ENCODE data around the gene CACNA2D3. TPM values are rescaled to one million over a fixed set of nuclear protein-coding genes. Genes with fewer than 3 reads are reported as not detected.

Gene CACNA2D3
- total RNA-seq, 1 donor from 2014 or later: 3.6 TPM

DNA sequence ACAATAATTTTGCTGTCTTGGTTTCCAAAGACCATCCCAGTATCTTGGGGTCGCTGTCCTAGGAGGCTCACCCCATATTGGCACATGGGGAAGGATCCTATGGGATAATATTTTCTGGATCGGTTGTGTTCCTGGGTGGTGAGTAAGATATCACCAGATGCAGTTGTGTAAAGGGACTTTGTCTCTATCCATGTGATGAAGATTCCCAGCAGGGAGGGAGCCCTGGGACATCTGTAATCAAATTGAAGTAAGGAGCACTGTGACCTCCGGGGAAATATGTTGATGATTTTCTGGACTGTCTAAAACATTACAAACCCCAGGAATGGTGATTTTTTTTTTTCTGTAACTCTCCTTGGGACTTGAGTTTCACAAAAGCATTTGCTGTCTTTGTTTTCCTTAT is 841.7 kb downstream of the CACNA2D3 start:
- intact Hi-C loops (cut with DNase I): no loop called here
- no peak overlapping the region for H3K4me3 ChIP-seq
- no peaks in the 10 kb centered on the region for H3K36me3 ChIP-seq
- no peak overlapping the region for H3K27ac ChIP-seq
- H3K27me3 ChIP-seq (ENCODE audit: low read depth): no peaks in the 10 kb centered on the region
- TF ChIP-seq, protein P1, sequence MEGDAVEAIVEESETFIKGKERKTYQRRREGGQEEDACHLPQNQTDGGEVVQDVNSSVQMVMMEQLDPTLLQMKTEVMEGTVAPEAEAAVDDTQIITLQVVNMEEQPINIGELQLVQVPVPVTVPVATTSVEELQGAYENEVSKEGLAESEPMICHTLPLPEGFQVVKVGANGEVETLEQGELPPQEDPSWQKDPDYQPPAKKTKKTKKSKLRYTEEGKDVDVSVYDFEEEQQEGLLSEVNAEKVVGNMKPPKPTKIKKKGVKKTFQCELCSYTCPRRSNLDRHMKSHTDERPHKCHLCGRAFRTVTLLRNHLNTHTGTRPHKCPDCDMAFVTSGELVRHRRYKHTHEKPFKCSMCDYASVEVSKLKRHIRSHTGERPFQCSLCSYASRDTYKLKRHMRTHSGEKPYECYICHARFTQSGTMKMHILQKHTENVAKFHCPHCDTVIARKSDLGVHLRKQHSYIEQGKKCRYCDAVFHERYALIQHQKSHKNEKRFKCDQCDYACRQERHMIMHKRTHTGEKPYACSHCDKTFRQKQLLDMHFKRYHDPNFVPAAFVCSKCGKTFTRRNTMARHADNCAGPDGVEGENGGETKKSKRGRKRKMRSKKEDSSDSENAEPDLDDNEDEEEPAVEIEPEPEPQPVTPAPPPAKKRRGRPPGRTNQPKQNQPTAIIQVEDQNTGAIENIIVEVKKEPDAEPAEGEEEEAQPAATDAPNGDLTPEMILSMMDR (IDR thresholded peaks at IDR 0.05): no peak
- DNase-seq (no peak), ATAC-seq (no peak)
- no peaks in the 10 kb centered on the region for H3K9me3 ChIP-seq
- peaks cover 14% of the 10 kb centered on the region for H3K4me1 ChIP-seq

DNA sequence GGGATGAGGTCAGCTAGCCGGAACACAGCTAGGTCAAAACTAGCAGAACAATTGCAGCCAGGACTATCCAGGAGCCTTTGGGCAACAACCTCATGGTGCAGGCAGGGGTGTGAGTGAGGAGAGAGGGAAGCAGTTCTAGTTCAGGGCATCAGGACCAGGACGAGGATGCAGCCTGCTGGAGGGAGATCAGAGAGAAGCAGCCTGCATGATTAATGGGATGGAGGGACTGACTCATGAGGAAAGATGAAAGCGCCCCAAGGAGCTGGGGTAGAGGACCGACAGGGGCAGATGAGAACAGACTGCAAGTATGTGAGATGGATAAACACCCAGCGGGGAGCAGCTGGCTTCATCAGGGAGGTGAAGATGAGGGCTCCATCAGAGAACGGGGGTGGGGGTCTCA is 843.4 kb downstream of the CACNA2D3 start:
- Histone ChIP-seq H3K36me3 (no peaks in the 10 kb centered on the region), H3K9me3 (no peaks in the 10 kb centered on the region), H3K27ac (no peak overlapping the region), H3K27me3 (ENCODE audit: low read depth) (no peaks in the 10 kb centered on the region), H3K4me3 (no peak overlapping the region), H3K4me1 (peaks cover 14% of the 10 kb centered on the region)
- TF ChIP-seq, protein P1 (IDR thresholded peaks at IDR 0.05): no peak
- ATAC-seq: no peak
- DNase-seq: no peak
- intact Hi-C loops (cut with DNase I): no loop called here

DNA sequence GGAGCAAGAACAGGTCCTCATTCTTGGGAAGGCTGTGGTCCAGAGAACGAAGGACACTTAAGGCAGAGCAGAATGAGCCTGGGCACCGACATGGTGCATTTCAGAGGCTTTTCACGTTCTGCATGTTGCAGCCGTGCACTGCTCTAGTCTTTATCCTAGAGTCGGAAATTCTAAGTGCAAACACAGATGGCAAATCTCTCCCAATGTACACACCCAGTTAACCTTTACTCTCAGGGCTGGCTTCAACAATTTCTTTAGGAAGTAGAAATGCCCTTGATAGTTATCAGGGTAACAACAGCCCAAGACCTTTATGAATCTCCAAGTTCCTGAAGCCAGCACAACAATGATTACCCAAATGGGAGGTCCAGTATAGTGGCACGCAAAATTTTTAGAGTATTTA is 844.6 kb downstream of the CACNA2D3 start:
- intact Hi-C loops (cut with DNase I): no loop called here
- Histone ChIP-seq H3K4me1 (peaks cover 14% of the 10 kb centered on the region), H3K9me3 (no peaks in the 10 kb centered on the region), H3K36me3 (no peaks in the 10 kb centered on the region), H3K27me3 (ENCODE audit: low read depth) (no peaks in the 10 kb centered on the region), H3K27ac (no peak overlapping the region), H3K4me3 (no peak overlapping the region)
- DNase-seq (no peak), ATAC-seq (no peak)
- TF ChIP-seq, protein P1 (IDR thresholded peaks at IDR 0.05): no peak

DNA sequence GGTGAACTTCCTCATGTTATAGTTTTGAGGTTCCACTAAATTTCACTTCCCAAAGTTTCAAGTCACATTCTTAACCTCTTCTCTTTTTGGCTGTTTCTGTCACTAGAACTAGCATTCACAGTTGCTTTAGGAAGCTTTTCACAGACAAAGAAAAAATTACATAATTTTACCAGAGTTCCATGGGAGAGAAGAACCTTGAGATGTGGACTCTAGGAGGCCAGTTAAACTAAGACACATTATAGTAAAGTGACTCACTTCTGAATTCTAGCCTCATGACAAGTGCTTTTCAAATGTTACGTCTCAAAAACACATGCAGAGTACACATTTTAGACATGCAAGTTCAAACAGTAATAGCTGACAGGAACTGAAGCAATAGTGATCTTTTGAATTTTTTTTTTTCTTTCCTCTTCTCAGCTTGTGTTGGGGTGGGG is 845.4 kb downstream of the CACNA2D3 start:
- no peak for DNase-seq
- TF ChIP-seq, protein P1 (IDR thresholded peaks at IDR 0.05): no peak
- ATAC-seq: peak; percentile 67 to 72
- intact Hi-C loops (cut with DNase I): no loop called here
- Histone ChIP-seq H3K27me3 (ENCODE audit: low read depth) (no peaks in the 10 kb centered on the region), H3K4me1 (peaks cover 14% of the 10 kb centered on the region), H3K27ac (no peak overlapping the region), H3K4me3 (no peak overlapping the region), H3K9me3 (no peaks in the 10 kb centered on the region), H3K36me3 (no peaks in the 10 kb centered on the region)

DNA sequence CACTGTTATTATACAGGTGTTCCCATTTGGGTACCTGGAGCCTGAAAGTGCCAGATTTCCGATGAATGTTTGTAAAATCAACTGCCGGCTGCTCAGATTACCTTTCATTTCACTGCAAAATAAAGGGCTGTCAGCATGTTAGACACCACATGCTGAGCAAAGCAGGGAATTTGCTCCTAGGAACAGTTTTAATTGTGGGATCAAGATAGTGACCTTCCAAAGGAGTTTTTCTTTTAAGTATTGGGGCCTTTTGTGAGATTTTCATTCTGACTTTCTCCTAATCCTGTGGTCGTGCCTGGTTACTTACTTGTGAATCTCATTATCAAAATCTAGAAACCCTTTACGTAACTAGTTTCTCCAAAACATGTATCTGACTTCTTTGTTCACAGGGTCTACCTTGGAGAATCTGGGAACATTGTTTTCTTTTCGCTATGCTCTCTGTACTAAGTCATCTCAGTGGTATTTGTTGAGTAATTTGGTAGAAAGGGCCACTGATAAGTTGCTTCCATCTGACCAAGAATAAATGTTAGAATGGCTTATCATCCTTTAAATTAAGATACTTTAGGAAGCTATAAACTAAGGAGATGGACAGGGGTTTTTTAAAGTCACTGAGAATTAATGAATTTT is 846.3 kb downstream of the CACNA2D3 start:
- intact Hi-C loops (cut with DNase I): no loop called here
- Histone ChIP-seq H3K36me3 (no peaks in the 10 kb centered on the region), H3K4me3 (no peak overlapping the region), H3K27me3 (ENCODE audit: low read depth) (no peaks in the 10 kb centered on the region), H3K27ac (no peak overlapping the region), H3K9me3 (no peaks in the 10 kb centered on the region), H3K4me1 (peaks cover 14% of the 10 kb centered on the region)
- no peak for DNase-seq
- ATAC-seq: no peak
- TF ChIP-seq, protein P1 (IDR thresholded peaks at IDR 0.05): no peak
